ENCODE measurements around the gene FOXN3.

Gene FOXN3

GRCh38 chr14:89143595-89143994 lies 273.4 kb downstream of the FOXN3 start:
- DNase-seq (ENCODE audit: low read depth in 1 of 2, low spot score in 1 of 2) = no peak
- in situ Hi-C loops (cut with HindIII; ENCODE audit: low pct_unique_long_range_greater_than_20kb, low sequenced_read_pairs) = no loop called here
- TF ChIP-seq JUND (IDR thresholded peaks at IDR 0.05; ENCODE audit: low read depth) = no peak

- in situ Hi-C loops (cut with HindIII; ENCODE audit: low pct_unique_long_range_greater_than_20kb, low sequenced_read_pairs) = no loop called here
- no peak for DNase-seq (ENCODE audit: low read depth in 1 of 2, low spot score in 1 of 2)
- no peak for TF ChIP-seq JUND (IDR thresholded peaks at IDR 0.05; ENCODE audit: low read depth)
Observed at GRCh38 chr14:89142366-89142765, 274.7 kb downstream of the FOXN3 start.

GRCh38 chr14:89141862-89142261 lies 275.2 kb downstream of the FOXN3 start:
- DNase-seq (ENCODE audit: low read depth in 1 of 2, low spot score in 1 of 2) = no peak
- in situ Hi-C loops (cut with HindIII; ENCODE audit: low pct_unique_long_range_greater_than_20kb, low sequenced_read_pairs) = no loop called here
- TF ChIP-seq JUND (IDR thresholded peaks at IDR 0.05; ENCODE audit: low read depth) = no peak

- no peak for DNase-seq (ENCODE audit: low read depth in 1 of 2, low spot score in 1 of 2)
- TF ChIP-seq JUND (IDR thresholded peaks at IDR 0.05; ENCODE audit: low read depth) = no peak
- in situ Hi-C loops (cut with HindIII; ENCODE audit: low pct_unique_long_range_greater_than_20kb, low sequenced_read_pairs) = no loop called here
Observed at GRCh38 chr14:89140326-89140725, 276.7 kb downstream of the FOXN3 start.

- in situ Hi-C loops (cut with HindIII; ENCODE audit: low pct_unique_long_range_greater_than_20kb, low sequenced_read_pairs) = no loop called here
- peak in 1 of 2 experiments; percentile 35 for DNase-seq (ENCODE audit: low read depth in 1 of 2, low spot score in 1 of 2)
- no peak for TF ChIP-seq JUND (IDR thresholded peaks at IDR 0.05; ENCODE audit: low read depth)
Observed at GRCh38 chr14:89139404-89140247, 277.4 kb downstream of the FOXN3 start.

- in situ Hi-C loops (cut with HindIII; ENCODE audit: low pct_unique_long_range_greater_than_20kb, low sequenced_read_pairs) = no loop called here
- DNase-seq (ENCODE audit: low read depth in 1 of 2, low spot score in 1 of 2) = no peak
- TF ChIP-seq JUND (IDR thresholded peaks at IDR 0.05; ENCODE audit: low read depth) = no peak
Observed at GRCh38 chr14:89138846-89139245, 278.2 kb downstream of the FOXN3 start.

GRCh38 chr14:89137526-89138163 lies 279.4 kb downstream of the FOXN3 start:
- in situ Hi-C loops (cut with HindIII; ENCODE audit: low pct_unique_long_range_greater_than_20kb, low sequenced_read_pairs) = no loop called here
- peak in 1 of 2 experiments; percentile 60 for DNase-seq (ENCODE audit: low read depth in 1 of 2, low spot score in 1 of 2)
- no peak for TF ChIP-seq JUND (IDR thresholded peaks at IDR 0.05; ENCODE audit: low read depth)

GRCh38 chr14:89136587-89136986 lies 280.4 kb downstream of the FOXN3 start:
- no peak for DNase-seq (ENCODE audit: low read depth in 1 of 2, low spot score in 1 of 2)
- in situ Hi-C loops (cut with HindIII; ENCODE audit: low pct_unique_long_range_greater_than_20kb, low sequenced_read_pairs) = no loop called here
- no peak for TF ChIP-seq JUND (IDR thresholded peaks at IDR 0.05; ENCODE audit: low read depth)

GRCh38 chr14:89134640-89135039 lies 282.4 kb downstream of the FOXN3 start:
- DNase-seq (ENCODE audit: low read depth in 1 of 2, low spot score in 1 of 2) = no peak
- in situ Hi-C loops (cut with HindIII; ENCODE audit: low pct_unique_long_range_greater_than_20kb, low sequenced_read_pairs) = no loop called here
- no peak for TF ChIP-seq JUND (IDR thresholded peaks at IDR 0.05; ENCODE audit: low read depth)

GRCh38 chr14:89131004-89131750 lies 285.9 kb downstream of the FOXN3 start:
- in situ Hi-C loops (cut with HindIII; ENCODE audit: low pct_unique_long_range_greater_than_20kb, low sequenced_read_pairs) = no loop called here
- TF ChIP-seq JUND (IDR thresholded peaks at IDR 0.05; ENCODE audit: low read depth) = no peak

GRCh38 chr14:89129570-89129969 lies 287.5 kb downstream of the FOXN3 start:
- TF ChIP-seq JUND (IDR thresholded peaks at IDR 0.05; ENCODE audit: low read depth) = no peak
- DNase-seq (ENCODE audit: low read depth in 1 of 2, low spot score in 1 of 2) = no peak
- in situ Hi-C loops (cut with HindIII; ENCODE audit: low pct_unique_long_range_greater_than_20kb, low sequenced_read_pairs) = no loop called here

More at GRCh38 chr14:89131004-89131750, 285.9 kb downstream of the FOXN3 start:
- no peak for DNase-seq (ENCODE audit: low read depth in 1 of 2, low spot score in 1 of 2)

- in situ Hi-C loops (cut with HindIII; ENCODE audit: low pct_unique_long_range_greater_than_20kb, low sequenced_read_pairs) = no loop called here
- DNase-seq (ENCODE audit: low read depth in 1 of 2, low spot score in 1 of 2) = no peak
- no peak for TF ChIP-seq JUND (IDR thresholded peaks at IDR 0.05; ENCODE audit: low read depth)
Observed at GRCh38 chr14:89128311-89129026, 288.6 kb downstream of the FOXN3 start.

All from T47D (cell line).